Adrenal gland (tissue), 12 donors: Measurements from ENCODE around the gene MRPS11. TPM values are rescaled to one million over a fixed set of nuclear protein-coding genes. Genes with fewer than 3 reads are reported as not detected.

Experiments
- DNase-seq, 7 donors: peaks; one replicate each; pipeline ENCODE4 v3.0.0-alpha.2; 2019 to 2020
- H3K27ac ChIP-seq, 5 donors: fragments of 200-600 bp; sonication (generic) in 4 of 5; 1 replicate in 3 of 5; 2 replicates in 2 of 5; pipeline versions ENCODE4 v1.5.1 to v1.8.0; 2016 to 2020; ENCODE audit warnings: mild to moderate bottlenecking in 1 of 5
- H3K27me3 ChIP-seq: fragments of 200-600 bp; 2 replicates; pipeline ENCODE4 v1.8.0; 2021
- H3K36me3 ChIP-seq, 2 donors: fragments of 200-600 bp; replicated peaks in 1 of 2; 1 replicate in 1 of 2; 2 replicates in 1 of 2; pipeline versions ENCODE4 v1.5.1 to v1.8.0; 2018 to 2022
- H3K4me1 ChIP-seq, 2 donors: fragments of 200-600 bp; replicated peaks in 1 of 2; 1 replicate in 1 of 2; 2 replicates in 1 of 2; pipeline versions ENCODE4 v1.5.1 to v1.8.0; 2018 to 2021
- H3K4me3 ChIP-seq, 4 donors: fragments of 200-600 bp; sonication (generic) in 3 of 4; one replicate each; pipeline ENCODE4 v1.5.1; 2016 to 2018
- H3K9me3 ChIP-seq, 3 donors: fragments of 200-600 bp; sonication (generic) in 1 of 3; replicated peaks in 1 of 3; 1 replicate in 2 of 3; 2 replicates in 1 of 3; pipeline versions ENCODE4 v1.5.1 to v1.8.0; 2016 to 2021
- CTCF ChIP-seq, 6 experiments: fragments of 450-650 bp in 4 of 6; fragments of 200-600 bp in 2 of 6; sonication (generic) in 1 of 6; IDR thresholded peaks; 1 replicate in 5 of 6; 2 replicates in 1 of 6; pipeline versions ENCODE4 v1.5.1 to v1.8.0; 2016 to 2021; ENCODE audit warnings: antibody characterized with exemption in 6 of 6, mild to moderate bottlenecking in 2 of 6, moderate library complexity in 1 of 6
- POLR2A ChIP-seq, 2 donors: fragments of 450-650 bp; IDR thresholded peaks; one replicate each; pipeline ENCODE4 v1.6.1; 2017; ENCODE audit warnings: antibody characterized with exemption in 2 of 2, mild to moderate bottlenecking in 2 of 2, moderate library complexity in 1 of 2
- WGBS, 4 donors: extraction: QIAGEN DNeasy Blood & Tissue Kit in 2 of 4; methylation state at CpG; one replicate each; pipeline versions ENCODE4 v1.1.5 to v1.1.7; 2013 to 2017; 5-methylcytosine and 5-hydroxymethylcytosine counted together
- intact Hi-C, 2 donors: fragments of 100-400 bp; cut with DNase I; formaldehyde crosslinking; loops; one replicate each; pipeline versions ENCODE4 v1.14.1 to v1.15.0; 2022 to 2023
- polyA plus RNA-seq, 3 donors: library from polyadenylated mRNA; stranded (reverse); fragments of 200-250 nt in 2 of 3; fragments of 350-450 nt in 1 of 3; fragmentation: Illumina TruSeq in 1 of 3; extraction: RNeasy Lipid Tissue Mini Kit (QIAGEN cat#74804) in 1 of 3; gene quantifications; one replicate each; pipeline ENCODE4 v1.2.3, GENCODE V29; 2013 to 2014
- total RNA-seq, 9 donors: library from RNA; depleted of rRNA in 4 of 9; stranded (reverse); fragments of >200 nt in 4 of 9; fragments of 120-200 nt in 1 of 9; fragmentation: NEBNext Ultra II Directional in 1 of 9; extraction: Animal tissue kit (Norgen Biotek cat#: 25700) in 1 of 9; gene quantifications; one replicate each; pipeline versions ENCODE4 v1.1.0 to v1.2.4, GENCODE V29; 2013 to 2023
- donor health status: healthy with polysubstance abuse.
- donor health status: Bipolar disorder and iron deficiency.
- donor health status: DM: yes; HTN: yes; CAD: no.
- donor health status: DM: no; HTN: no; CAD: no.
- donor health status: DM: no; HTN: no; CAD: no.
- donor health status: DM: yes; HTN: yes; CAD: no.

The MRPS11 gene
- total and polyA plus RNA-seq, 12 donors, result 41.3 to 194 (median 59.6) TPM

GRCh38 chr15:88440021-88440420 lies 27.5 kb upstream of the MRPS11 start:
- TF ChIP-seq CTCF (IDR thresholded peaks at IDR 0.05), result no peak
- no peak for TF ChIP-seq POLR2A (IDR thresholded peaks at IDR 0.05)
- Histone ChIP-seq H3K27me3 (no peaks in the 10 kb centered on the region), H3K4me1 (no peaks in the 10 kb centered on the region), H3K27ac (no peak overlapping the region), H3K4me3 (no peak overlapping the region), H3K36me3 (no peaks in the 10 kb centered on the region), H3K9me3 (no peaks in the 10 kb centered on the region)
- no peak for DNase-seq
- 50 to 86% (median 77%) methylated on average over 1 of the region's 1 CpG for WGBS, 4 donors
- intact Hi-C loops, result no loop called here

- intact Hi-C loops, result no loop called here
- H3K36me3 ChIP-seq, result no peaks in the 10 kb centered on the region
- no peaks in the 10 kb centered on the region for H3K4me1 ChIP-seq
- no peak overlapping the region for H3K4me3 ChIP-seq
- no peaks in the 10 kb centered on the region for H3K9me3 ChIP-seq
- WGBS, 4 donors, result 70 to 88% (median 82%) methylated on average over 2 of the region's 2 CpGs
- H3K27me3 ChIP-seq, result no peaks in the 10 kb centered on the region
- no peak overlapping the region for H3K27ac ChIP-seq
- DNase-seq, result no peak
- TF ChIP-seq POLR2A (IDR thresholded peaks at IDR 0.05) (no peak), CTCF (IDR thresholded peaks at IDR 0.05) (no peak)
Measured at GRCh38 chr15:88441076-88441730, 26.3 kb upstream of the MRPS11 start.

GRCh38 chr15:88447206-88447605 lies 20.3 kb upstream of the MRPS11 start:
- Histone ChIP-seq H3K36me3 (no peaks in the 10 kb centered on the region), H3K27ac (no peak overlapping the region), H3K9me3 (no peaks in the 10 kb centered on the region), H3K4me1 (no peaks in the 10 kb centered on the region), H3K4me3 (no peak overlapping the region), H3K27me3 (no peaks in the 10 kb centered on the region)
- TF ChIP-seq POLR2A (IDR thresholded peaks at IDR 0.05) (no peak), CTCF (IDR thresholded peaks at IDR 0.05) (no peak)
- WGBS, 4 donors, result 67 to 81% (median 76%) methylated on average over 1 of the region's 1 CpG
- intact Hi-C loops, result no loop called here
- DNase-seq, result peak in 1 of 7 donors; percentile 10

GRCh38 chr15:88447741-88448140 lies 19.8 kb upstream of the MRPS11 start:
- Histone ChIP-seq H3K27me3 (no peaks in the 10 kb centered on the region), H3K9me3 (no peaks in the 10 kb centered on the region), H3K4me3 (no peak overlapping the region), H3K27ac (no peak overlapping the region), H3K36me3 (no peaks in the 10 kb centered on the region), H3K4me1 (no peaks in the 10 kb centered on the region)
- no peak for TF ChIP-seq CTCF (IDR thresholded peaks at IDR 0.05)
- no peak for TF ChIP-seq POLR2A (IDR thresholded peaks at IDR 0.05)
- intact Hi-C loops, result no loop called here
- WGBS, 4 donors, result 75 to 79% (median 76%) methylated on average over 1 of the region's 1 CpG
- DNase-seq, result peak in 1 of 7 donors; percentile 31
